HUES6 (cell line): Measurements from ENCODE around the gene RNF34.

ENCODE experiments used
- H3K27ac ChIP-seq: 2 replicates; pipeline ENCODE4 v1.7.0; 2013; ENCODE audit warnings: low read depth, mild to moderate bottlenecking, low read length, inconsistent platforms
- H3K27me3 ChIP-seq: 2 replicates; pipeline ENCODE4 v1.6.1; 2013; ENCODE audit warnings: low read length; ENCODE audit not compliant: control insufficient read depth, insufficient read depth
- H3K36me3 ChIP-seq: 2 replicates; pipeline ENCODE4 v1.6.1; 2013; ENCODE audit warnings: low read length; ENCODE audit not compliant: control insufficient read depth, insufficient read depth
- H3K4me1 ChIP-seq: 2 replicates; pipeline ENCODE4 v1.6.1; 2013; ENCODE audit warnings: low read length; ENCODE audit not compliant: control insufficient read depth, insufficient read depth
- H3K4me3 ChIP-seq: 2 replicates; pipeline ENCODE4 v1.5.1; 2013; ENCODE audit warnings: low read depth, low read length
- H3K9ac ChIP-seq: one replicate; pipeline ENCODE4 v1.6.1; 2013; ENCODE audit warnings: mild to moderate bottlenecking, low read length
- H3K9me3 ChIP-seq: 2 replicates; pipeline ENCODE4 v1.6.1; 2013; ENCODE audit warnings: low read depth, low read length; ENCODE audit not compliant: control insufficient read depth, insufficient read depth

RNF34 gene

DNA sequence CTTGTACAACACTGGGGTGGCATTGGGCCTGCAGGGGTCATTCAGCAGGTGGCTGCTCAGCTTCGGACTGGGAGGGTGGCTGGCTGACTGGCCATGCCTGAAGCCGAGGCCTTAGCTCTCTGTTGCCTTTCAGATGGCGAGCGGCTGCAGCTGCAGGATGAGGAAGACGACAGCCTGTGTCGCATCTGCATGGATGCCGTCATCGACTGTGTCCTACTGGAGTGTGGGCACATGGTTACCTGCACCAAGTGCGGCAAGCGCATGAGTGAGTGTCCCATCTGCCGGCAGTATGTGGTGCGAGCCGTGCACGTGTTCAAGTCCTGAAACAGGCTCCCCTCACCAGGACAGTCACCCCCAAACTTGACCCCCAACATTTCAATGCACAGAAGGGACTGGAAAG lies 23.3 kb downstream of the RNF34 start:
- Histone ChIP-seq H3K9me3 (no peaks in the 10 kb centered on the region), H3K4me1 (no peaks in the 10 kb centered on the region), H3K27me3 (no peaks in the 10 kb centered on the region), H3K4me3 (no peak overlapping the region), H3K9ac (no peak overlapping the region), H3K27ac (no peak overlapping the region), H3K36me3 (peaks cover 98% of the 10 kb centered on the region)

DNA sequence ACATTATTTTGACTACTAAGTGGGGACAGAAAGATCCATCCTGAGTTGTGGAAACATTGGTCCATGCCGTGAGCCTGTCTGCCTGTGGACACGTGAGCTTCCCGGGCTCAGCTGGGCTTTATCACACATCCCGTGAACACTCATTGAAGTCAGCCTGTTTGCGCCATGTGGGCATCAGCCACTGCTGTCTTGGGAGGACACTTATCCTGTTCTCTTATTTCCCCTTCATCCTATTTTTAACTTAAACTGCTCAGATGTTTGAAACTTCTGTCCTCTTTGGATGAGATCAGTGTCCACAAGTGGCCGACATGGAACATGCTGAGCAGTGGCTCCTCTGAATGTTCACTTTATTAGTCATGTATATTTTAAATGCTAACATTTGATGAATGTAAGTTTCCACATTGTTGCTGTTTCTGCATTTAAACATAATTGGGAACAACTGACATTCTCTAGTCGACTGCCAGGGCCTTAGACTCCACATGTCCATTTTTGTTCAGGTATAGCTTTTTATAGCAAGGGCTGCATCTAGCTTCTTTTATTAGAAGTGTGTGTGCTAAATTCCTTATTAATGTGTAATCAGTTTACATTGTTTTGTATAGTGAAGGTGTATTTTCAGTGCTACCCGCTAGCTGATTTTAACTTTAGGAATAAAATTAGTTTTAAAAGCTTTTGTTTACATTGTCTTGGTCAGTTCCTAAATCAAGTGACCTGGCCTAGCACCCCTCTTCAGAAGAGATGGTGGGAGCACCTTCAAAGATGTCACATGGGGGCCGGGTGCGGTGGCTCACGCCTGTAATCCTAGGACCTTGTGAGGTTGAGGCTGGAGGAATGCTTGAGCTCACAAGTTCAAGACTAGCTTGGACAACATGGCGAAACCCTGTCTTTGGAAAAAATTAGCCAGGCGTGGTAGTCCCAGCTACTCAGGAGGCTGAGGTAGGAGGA lies 24.0 kb downstream of the RNF34 start:
- Histone ChIP-seq H3K9me3 (no peaks in the 10 kb centered on the region), H3K4me1 (no peaks in the 10 kb centered on the region), H3K36me3 (peaks cover 98% of the 10 kb centered on the region), H3K27me3 (no peaks in the 10 kb centered on the region), H3K4me3 (no peak overlapping the region), H3K27ac (no peak overlapping the region), H3K9ac (no peak overlapping the region)

DNA sequence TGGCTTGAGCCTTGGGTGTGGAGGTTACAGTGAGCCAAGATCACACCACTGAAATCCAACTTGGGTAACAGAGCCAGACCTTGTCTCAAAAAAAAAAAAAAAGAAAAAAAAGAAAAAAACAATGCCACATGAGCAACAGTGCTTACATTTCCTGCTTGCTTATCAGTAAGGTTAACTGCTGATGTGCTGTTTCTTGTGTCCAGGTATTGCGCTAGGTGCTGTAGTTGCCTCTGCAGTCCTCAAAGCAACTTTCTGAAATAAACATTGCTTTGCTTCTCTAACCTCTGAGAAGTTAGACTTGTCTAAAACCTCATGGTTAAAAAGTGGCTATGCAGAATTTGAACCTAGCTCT lies 24.7 kb downstream of the RNF34 start:
- H3K27me3 ChIP-seq, result no peaks in the 10 kb centered on the region
- no peaks in the 10 kb centered on the region for H3K9me3 ChIP-seq
- peaks cover 98% of the 10 kb centered on the region for H3K36me3 ChIP-seq
- no peaks in the 10 kb centered on the region for H3K4me1 ChIP-seq
- no peak overlapping the region for H3K9ac ChIP-seq
- no peak overlapping the region for H3K4me3 ChIP-seq
- no peak overlapping the region for H3K27ac ChIP-seq

DNA sequence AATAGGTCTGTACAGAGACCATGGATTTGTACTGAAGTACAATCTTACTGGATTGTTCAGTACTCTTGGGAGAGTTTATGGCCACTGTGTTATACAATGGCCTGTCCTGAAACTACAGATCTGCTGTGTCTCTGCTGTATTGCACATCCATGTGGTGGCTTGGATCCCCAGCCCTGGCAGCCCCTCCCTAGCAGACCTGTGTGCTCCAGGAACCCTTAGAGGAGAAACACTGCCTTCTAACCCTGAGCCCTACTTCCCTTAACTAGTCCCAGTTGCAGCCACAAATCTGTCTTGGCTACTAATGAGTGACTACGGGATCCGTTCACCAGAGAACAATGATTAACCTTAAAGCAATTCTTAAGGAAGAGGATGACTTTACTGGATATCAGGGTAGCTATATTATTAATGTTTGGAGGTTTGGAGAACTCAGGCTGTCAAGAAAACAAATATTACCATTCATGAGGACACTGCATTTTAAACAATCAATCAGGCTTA lies 27.7 kb downstream of the RNF34 start:
- H3K36me3 ChIP-seq, result peaks cover 98% of the 10 kb centered on the region
- no peak overlapping the region for H3K27ac ChIP-seq
- no peaks in the 10 kb centered on the region for H3K9me3 ChIP-seq
- no peak overlapping the region for H3K9ac ChIP-seq
- no peaks in the 10 kb centered on the region for H3K27me3 ChIP-seq
- no peak overlapping the region for H3K4me3 ChIP-seq
- H3K4me1 ChIP-seq, result no peaks in the 10 kb centered on the region

DNA sequence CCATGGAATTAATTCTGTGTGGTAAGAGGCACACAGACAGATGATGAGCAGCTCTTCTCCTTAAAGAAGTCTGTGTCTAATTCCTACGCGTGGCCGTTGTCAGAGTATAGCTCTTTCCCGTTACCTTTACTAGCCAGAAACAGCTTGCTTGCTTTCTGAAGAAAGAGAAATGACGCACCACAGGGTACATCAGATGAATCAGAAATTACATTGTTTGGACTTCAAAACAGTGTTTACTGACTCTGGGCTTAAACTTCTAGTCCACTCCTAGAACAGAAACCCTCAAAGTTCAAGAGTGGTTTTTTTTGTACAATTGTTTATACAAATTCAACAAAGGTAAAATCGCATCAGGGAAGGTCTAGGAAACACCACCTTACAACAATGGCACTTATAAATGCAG lies 29.0 kb downstream of the RNF34 start:
- Histone ChIP-seq H3K4me1 (no peaks in the 10 kb centered on the region), H3K27me3 (no peaks in the 10 kb centered on the region), H3K4me3 (no peak overlapping the region), H3K9me3 (no peaks in the 10 kb centered on the region), H3K27ac (no peak overlapping the region), H3K36me3 (peaks cover 98% of the 10 kb centered on the region), H3K9ac (no peak overlapping the region)

DNA sequence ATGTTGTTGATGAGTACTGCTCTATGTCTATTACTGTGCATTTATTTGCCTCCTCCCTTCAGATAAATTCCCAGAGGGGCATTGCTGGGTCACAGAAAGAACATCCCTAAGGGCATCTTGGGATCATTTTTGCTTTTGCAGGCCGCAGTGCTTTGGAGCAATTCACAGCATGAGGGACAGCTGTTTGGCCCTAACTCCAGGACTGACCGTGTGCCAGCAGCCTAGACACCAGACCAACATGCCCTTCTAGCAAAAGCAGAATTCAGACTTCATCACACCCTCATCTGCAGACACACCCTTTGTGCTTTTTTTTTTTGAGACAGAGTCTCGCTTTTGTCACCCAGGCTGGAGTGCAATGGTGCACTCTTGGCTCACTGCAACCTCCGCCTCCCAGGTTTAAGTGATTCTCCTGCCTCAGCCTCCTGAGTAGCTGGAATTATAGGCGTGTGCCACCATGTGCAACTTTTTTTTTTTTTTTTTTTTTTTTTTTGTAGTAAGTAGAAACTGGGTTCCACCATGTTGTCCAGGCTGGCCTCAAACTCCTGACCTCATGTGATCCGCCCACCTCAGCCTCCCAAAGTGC lies 31.0 kb downstream of the RNF34 start:
- Histone ChIP-seq H3K36me3 (peaks cover 92% of the 10 kb centered on the region), H3K27ac (no peak overlapping the region), H3K9me3 (no peaks in the 10 kb centered on the region), H3K9ac (no peak overlapping the region), H3K4me1 (no peaks in the 10 kb centered on the region), H3K4me3 (no peak overlapping the region), H3K27me3 (no peaks in the 10 kb centered on the region)

DNA sequence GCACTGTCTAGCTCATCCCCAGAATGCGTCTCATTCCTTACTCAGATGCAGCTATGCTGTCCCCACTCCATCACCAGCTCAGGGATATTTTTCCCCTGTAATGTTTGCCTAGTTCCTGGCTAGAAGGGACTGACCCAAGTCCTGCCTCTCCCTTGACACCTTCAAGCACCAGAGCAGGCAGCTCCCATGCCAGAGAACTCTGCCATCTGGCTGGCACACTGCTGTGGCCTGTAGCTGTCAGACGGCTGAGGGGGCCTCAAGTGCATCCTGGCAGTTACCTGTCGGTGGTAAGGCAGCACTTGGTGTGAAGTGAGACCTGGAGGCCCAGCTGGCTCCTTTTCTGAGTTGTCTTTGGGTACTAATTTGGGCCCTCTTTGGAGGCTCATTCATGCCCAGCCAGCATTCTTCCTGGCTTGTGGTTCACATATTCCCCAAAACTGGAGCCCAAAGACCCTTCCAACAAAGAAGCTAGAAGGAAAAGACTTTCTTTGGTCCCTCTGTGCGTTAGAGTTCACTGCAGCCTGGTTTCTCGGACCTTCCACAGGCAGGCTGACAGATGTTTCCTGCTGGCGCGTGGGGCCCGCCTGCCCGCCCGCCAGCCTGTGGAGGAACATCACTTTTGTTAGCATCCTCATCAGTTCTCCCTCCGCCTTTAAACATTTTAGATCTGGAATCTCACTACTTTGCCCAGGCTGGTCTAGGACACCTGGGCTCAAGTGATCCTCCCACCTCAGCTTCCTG lies 33.0 kb downstream of the RNF34 start:
- H3K9ac ChIP-seq, result no peak overlapping the region
- H3K27ac ChIP-seq, result no peak overlapping the region
- peaks cover 88% of the 10 kb centered on the region for H3K36me3 ChIP-seq
- H3K4me3 ChIP-seq, result no peak overlapping the region
- H3K4me1 ChIP-seq, result no peaks in the 10 kb centered on the region
- peaks cover 6% of the 10 kb centered on the region; the same call in 1 of the 2 replicates for H3K9me3 ChIP-seq
- H3K27me3 ChIP-seq, result no peaks in the 10 kb centered on the region

DNA sequence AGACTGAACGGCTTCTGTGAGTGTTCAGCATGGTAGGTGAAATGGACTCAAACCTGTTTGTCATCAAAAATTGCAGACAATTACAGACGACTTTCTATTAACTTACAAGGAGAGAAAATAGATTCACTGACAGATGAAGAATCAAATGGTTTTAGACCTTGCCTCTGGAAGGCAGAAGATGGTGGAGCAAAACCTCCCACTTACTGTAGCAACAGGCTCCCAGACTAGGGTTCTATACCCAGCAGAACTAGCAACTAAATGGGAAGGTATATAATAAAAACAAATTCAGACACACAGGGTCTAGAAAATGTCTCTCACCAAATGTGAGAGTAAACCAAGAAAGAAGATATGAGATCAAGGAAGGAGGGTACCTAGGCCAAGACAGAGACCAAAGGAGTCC lies 36.8 kb downstream of the RNF34 start:
- Histone ChIP-seq H3K4me1 (no peaks in the 10 kb centered on the region), H3K4me3 (no peak overlapping the region), H3K36me3 (peaks cover 87% of the 10 kb centered on the region), H3K9me3 (peaks cover 6% of the 10 kb centered on the region; the same call in 1 of the 2 replicates), H3K27ac (no peak overlapping the region), H3K27me3 (no peaks in the 10 kb centered on the region), H3K9ac (no peak overlapping the region)

DNA sequence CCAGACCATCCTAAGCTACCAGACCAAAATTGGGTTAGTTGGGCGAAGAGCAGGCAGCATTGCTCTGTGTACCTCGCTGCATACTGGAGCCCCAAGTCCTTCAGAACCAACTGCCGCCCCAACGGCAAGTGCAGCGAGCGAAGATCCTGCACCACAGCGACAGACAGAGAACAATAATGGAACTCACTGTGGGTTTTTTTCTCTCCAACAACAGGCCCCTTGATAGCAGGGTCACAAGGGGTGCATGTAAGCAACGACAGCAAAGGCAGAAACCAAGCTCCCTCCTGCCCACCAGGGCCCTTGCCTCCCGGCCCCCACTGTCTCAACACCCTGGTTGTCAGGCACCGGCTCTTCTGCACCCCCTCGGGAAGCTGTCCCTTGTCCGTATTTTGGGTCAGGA lies 39.0 kb downstream of the RNF34 start:
- no peak overlapping the region for H3K4me3 ChIP-seq
- H3K9me3 ChIP-seq, result peaks cover 6% of the 10 kb centered on the region; the same call in 1 of the 2 replicates
- H3K4me1 ChIP-seq, result no peaks in the 10 kb centered on the region
- H3K27me3 ChIP-seq, result no peaks in the 10 kb centered on the region
- no peak overlapping the region for H3K27ac ChIP-seq
- peaks cover 81% of the 10 kb centered on the region for H3K36me3 ChIP-seq
- H3K9ac ChIP-seq, result no peak overlapping the region

DNA sequence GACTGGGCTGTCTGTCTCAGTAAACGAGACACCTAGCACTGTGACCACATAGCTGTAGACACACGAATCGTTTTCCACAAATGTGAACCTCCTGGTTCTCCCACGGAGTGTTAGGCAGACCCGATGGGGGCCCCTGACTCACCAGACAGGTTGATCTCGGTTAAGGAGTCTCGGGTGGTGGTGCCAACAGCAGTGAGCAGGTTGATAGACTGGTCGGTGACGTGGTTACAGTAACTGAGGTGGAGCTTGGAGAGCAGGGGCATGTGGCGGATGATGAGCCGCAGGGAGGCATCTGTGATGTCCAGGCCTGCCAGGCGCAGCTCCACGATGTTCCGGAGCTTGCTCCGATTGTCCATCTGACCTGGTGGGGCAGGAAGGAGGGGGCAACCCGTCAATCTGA lies 39.8 kb downstream of the RNF34 start:
- Histone ChIP-seq H3K36me3 (peaks cover 85% of the 10 kb centered on the region), H3K27me3 (no peaks in the 10 kb centered on the region), H3K4me3 (no peak overlapping the region), H3K9ac (no peak overlapping the region), H3K4me1 (no peaks in the 10 kb centered on the region), H3K27ac (no peak overlapping the region), H3K9me3 (peaks cover 6% of the 10 kb centered on the region; the same call in 1 of the 2 replicates)

DNA sequence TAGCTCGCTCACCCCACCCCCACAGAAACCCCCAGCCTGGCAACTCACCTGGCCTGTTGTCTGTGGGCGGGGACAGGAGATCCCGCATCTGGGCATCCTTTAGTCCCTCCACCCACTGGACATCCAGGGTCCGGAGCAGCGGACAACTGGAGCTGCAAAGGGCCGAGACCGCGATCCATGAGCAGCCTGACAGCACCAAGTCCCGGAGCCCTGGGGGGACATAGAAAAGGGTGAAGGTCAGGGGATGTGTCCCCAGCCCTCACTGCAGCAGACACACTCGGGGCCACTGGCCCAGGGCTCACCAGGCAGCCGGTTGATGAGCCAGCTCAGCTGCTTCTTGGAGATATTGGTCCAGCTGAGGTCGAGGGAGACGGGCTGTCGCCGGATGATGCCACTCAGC lies 40.9 kb downstream of the RNF34 start:
- no peak overlapping the region for H3K27ac ChIP-seq
- no peaks in the 10 kb centered on the region for H3K4me1 ChIP-seq
- H3K9ac ChIP-seq, result no peak overlapping the region
- peaks cover 86% of the 10 kb centered on the region for H3K36me3 ChIP-seq
- peaks cover 6% of the 10 kb centered on the region; the same call in 1 of the 2 replicates for H3K9me3 ChIP-seq
- H3K4me3 ChIP-seq, result no peak overlapping the region
- no peaks in the 10 kb centered on the region for H3K27me3 ChIP-seq
